Head of caudate nucleus (tissue), 42 donors: ENCODE data around the gene HOXB1.

ENCODE experiments used
- DNase-seq, 42 donors: peaks; one replicate each; pipeline versions ENCODE4 v3.0.0 to v3.0.0-alpha.2; 2020 to 2021; ENCODE audit warnings: mixed read lengths in 7 of 42
- intact Hi-C: fragments of 100-400 bp; cut with DNase I; formaldehyde crosslinking; loops from one replicate; pipeline ENCODE4 v1.15.0; 2022

The HOXB1 gene

DNA sequence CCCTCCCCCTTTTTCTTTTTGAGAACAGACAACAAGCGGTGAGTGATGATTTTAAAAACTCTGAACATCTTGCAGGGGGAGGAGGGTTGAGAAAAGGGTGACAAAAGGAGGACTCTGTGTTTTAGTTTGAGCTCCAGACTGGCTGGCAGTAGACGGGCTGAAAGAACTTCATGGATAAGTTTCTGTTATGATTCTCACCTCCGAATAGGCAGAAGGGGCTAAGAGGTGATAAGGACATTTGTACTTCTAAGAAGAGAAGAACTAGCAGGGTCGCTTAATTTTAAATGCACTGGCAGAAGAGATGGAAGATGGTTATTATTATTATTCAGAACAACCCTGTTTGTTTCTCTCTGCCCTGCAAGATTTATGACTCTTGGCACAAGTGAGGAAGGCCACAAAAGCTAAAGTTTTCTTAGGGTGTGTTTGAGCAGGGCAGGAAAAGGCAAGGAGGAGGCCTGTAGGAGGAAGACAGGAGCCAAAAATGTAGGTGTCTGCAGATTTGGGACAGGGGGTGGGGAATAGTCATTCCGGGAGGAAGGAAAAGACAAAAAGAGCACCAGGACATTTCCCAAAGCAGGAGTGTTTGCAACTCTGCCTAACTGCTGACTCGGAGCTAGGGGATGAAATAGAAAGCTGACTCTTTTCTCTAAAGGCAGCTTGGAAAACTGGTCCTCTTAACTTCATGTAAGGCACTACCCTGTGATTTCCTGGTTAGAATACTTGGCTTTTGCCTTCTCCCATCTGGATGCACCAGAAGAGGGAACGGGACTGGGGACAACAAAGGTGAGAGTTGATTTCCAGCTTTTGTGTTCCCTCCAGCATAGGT, 26.0 kb upstream of the HOXB1 start:
- DNase-seq, result no peak
- intact Hi-C loops, result no loop called here

DNA sequence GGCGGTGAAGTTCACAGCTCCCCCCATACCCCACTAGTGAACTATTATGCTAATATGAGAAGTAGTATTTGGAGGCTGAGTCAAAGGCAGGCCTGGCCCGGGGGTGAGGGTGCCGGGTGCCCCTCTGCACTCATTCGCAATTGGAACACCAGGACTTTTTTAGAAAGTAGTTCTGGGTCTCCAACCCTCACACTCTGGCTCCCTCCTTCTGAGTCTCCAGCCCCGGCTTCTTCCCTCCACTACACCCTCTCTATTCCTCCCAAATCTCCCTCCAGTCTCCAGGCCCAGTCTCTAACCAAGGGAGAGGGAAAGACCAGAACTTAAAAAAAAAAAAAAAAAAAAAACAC, 25.4 kb upstream of the HOXB1 start:
- DNase-seq, result no peak
- intact Hi-C loops, result no loop called here

- no peak for DNase-seq
- intact Hi-C loops, result no loop called here
These were observed 24.7 kb upstream of the HOXB1 start for GRCh38 chr17:48555258-48556228.

DNA sequence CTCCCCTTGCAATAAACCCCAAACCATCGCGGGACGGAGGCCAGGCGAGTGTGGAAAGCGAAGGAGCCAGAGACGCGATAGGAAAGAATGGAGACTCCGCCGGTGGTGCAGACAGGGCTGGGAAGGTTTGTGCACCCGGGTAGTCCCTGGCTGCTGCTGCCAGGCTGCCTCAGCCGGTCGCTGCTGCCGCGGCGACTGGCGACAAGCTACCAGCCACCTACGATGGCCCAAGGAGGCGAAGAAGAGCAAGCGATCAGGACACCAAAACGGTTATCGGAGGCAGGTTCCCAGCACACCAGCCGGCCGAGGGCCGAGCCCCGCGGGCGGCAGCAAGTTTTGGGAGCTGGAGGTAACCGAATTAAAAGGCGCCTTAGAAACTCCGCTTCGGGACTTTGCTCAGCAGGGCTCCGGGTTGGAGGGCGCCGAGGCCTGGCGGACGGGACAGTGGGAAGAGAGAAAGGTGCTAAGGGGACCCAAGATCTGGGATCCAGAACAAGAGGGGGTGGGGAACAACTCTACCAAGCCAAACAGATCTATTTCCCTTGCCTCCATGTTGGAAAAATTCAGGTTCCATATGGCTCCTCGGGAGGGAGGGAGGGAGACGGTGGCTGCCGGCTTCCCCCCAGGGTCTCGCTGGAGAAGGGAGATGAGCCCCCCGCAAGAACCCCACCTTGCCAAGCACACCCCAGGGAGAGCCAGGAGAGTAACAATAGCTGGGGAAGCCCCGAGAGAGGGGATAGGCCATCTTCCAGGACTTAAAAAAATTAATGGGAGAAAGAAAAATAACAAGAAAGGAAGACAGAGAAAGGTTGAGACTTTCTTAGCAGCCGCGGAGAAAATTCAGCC, 23.8 kb upstream of the HOXB1 start:
- DNase-seq, result no peak
- intact Hi-C loops, result no loop called here

- no peak for DNase-seq
- intact Hi-C loops, result no loop called here
These were observed 23.0 kb upstream of the HOXB1 start for GRCh38 chr17:48553826-48554225.

DNA sequence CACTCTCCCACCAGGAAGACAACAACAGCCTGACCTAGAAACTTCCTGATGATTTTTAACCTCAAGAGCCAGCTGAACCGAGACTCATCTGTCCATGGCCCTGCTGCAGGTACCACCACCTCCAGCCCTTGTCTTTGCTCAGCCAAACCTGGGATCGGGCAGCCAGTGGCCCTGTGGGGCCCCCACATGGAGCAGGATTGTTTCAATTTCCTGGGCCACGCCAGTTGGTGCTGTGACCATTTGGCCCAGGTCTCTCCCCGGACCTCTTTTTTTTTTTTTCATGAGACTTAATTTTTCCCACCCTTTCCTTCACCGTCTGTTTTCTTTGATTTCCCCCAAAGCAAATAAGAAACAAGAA, 22.4 kb upstream of the HOXB1 start:
- intact Hi-C loops, result no loop called here
- DNase-seq, result no peak

- intact Hi-C loops, result no loop called here
- no peak for DNase-seq
These were observed 21.8 kb upstream of the HOXB1 start for GRCh38 chr17:48552466-48553189.

DNA sequence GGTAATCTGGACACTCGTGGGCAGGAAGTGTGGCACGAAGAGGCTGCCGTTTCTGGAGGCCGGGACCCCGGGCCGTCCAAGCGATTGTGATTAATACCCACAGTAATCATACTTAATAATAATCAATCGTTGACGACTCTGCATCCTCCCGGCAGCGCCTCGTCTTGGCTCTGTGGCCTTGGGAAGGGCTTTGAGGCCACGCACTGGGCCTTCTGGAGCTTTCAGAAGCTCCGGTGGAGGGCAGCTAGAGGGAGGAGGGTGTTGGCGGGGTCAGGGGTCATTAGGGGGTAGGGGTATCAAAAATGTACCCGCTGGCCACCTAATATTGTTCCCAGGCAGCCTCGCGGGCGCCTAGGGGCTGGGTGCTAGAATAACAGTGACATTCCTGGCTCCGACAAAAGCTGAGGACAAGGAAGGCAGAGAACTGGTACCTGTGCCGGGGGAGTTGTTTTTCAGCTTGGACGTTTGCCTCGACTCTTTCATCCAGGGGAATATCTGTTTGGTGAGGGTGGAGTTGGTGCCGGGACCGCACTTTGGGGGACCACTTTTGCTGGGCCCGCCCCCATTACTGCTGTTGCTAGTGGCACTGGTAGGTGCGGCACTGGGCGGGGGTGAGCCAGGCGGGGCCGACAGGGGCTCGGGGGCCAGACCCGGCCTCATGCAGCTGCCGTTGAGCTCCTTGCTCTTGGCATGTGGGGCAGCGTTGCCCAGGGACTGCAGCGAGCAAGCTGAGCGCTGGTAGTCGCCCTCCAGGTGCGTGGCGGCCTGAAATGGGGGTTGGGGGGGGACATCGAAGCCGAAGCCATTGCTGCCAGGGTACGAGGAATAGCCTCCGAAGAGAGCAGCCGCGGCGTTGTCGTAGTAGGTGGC, 21.0 kb upstream of the HOXB1 start:
- no peak for DNase-seq
- intact Hi-C loops, result no loop called here

GRCh38 chr17:48551214-48551555, 20.4 kb upstream of the HOXB1 start:
- intact Hi-C loops, result no loop called here
- no peak for DNase-seq

DNA sequence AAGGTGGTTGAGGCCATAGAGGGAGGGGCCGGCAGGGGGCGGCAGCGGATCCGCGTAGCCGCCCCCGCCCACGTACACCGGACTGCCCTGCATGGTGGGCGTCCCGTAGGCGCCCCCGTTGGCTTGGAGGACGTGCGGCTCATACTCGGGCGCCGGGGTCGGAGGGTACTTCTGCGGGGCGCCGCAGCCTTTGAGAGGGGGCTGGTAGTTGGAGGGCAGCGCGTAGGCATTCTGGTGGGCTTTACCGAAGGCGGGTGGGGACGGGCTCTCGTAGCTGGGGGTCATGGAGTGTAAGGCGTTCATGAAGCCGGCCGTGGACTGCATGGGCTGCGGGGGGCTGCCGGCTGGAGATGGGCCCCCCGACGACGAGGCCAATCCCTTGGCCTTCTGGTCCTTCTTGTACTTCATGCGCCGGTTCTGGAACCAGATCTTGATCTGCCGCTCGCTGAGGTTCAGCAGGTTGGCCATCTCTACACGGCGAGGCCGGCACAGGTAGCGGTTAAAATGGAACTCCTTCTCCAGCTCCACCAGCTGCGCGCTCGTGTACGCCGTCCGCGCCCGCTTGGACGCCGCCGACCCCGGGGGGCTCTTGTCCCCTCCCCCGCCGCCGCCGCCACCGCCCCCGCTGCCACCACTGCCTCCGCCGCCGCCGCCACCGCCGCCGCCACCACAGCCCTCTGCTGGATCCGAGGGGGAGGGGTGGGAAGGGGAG, 19.8 kb upstream of the HOXB1 start:
- no peak for DNase-seq
- intact Hi-C loops, result no loop called here

- DNase-seq, result no peak
- intact Hi-C loops, result no loop called here
These were observed 19.2 kb upstream of the HOXB1 start for GRCh38 chr17:48549914-48550501.

GRCh38 chr17:48549281-48549630, 18.4 kb upstream of the HOXB1 start:
- no peak for DNase-seq
- intact Hi-C loops, result no loop called here

DNA sequence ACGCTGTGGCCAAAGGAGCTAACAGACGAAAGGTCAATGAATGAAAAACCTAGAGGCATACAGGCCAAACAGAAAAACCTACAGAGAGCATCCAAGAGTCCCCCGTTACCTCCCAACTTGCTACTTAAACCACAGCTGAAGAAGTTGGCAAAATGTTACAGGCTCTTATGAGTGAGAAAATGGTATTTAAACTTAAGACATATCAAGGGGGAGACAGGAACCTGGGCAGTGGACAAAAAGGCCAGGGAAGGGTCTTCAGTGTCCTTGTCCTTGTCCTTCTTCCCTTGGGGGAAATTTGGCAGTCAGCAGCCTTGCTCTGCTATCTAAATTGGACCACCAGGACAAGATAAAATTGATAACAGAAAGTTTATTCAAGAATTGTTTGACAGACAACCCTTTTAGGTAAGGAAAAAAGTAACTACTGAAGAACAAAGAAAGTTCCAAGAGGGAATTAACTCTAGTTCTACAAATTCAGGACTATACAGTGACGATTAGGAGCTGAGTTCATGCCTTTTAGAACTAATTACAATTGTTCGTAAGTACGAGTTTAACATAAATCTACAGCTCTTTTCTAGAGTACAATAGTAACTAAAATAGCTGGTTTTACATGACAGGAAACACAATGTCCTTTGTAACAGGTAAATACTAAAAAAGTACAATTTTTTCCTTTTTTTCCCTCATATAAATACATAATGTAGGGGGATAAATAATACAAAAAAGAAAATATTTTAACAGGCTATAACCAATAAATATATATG, 17.9 kb upstream of the HOXB1 start:
- no peak for DNase-seq
- intact Hi-C loops, result no loop called here

GRCh38 chr17:48547808-48548522, 17.2 kb upstream of the HOXB1 start:
- intact Hi-C loops, result no loop called here
- DNase-seq, result no peak

DNA sequence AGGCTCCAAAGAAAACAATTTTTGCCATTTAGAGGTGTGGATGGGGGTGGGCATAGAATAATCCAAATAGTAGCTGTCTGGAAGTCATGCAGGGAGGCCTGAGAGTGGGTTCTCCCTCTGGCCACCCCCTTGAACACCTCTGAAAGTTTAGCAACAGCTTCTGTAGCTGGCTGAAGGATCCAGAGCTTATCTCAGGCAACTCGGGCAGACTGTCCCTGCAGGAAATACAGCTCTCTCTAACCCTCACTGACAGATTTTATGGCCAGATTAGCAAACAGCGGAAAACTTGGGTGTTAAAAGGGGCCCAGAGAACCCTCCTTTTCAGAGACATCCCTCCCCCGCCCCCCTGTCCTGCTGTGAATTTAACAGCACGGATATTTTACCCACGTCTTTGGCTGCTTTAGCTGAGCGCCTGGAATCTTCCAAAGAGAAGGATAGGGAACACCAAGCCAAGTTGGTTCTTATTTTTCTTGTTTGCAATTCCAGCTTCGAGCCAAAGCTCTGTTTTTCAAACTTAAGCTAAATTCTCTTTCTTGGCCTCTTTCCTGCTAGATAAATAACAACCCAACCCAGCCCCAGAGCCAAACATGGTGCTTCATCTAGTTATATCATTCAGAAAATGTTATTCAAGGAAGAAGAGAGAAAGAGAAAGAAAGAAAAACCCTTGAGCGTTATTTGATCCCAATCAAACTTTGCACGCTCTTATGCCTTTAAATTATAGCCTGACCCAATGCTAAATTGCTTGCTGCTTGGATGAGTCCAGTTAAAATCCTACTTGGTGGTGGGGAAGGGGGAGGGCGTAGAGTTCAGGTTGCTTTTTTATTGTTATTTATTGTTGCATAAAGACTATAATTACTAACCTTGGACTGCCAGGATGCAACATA, 16.4 kb upstream of the HOXB1 start:
- intact Hi-C loops, result no loop called here
- no peak for DNase-seq
